OCI-LY1 (cell line): ENCODE results near the gene TCERG1L.

Experiments
- H2AFZ ChIP-seq: fragments of 200-600 bp; sonication (generic), shearing (Covaris generic); 2 replicates; pipeline ENCODE4 v1.6.0; 2014; ENCODE audit warnings: antibody characterized with exemption, mild to moderate bottlenecking, low read length
- H3F3A ChIP-seq: fragments of 200-600 bp; sonication (generic), shearing (Covaris generic); 2 replicates; pipeline ENCODE4 v1.6.0; 2014; ENCODE audit warnings: mild to moderate bottlenecking, antibody characterized with exemption, low read length, moderate library complexity; ENCODE audit not compliant: insufficient read depth
- H3K27ac ChIP-seq: fragments of 200-600 bp; sonication (generic); 2 replicates; pipeline ENCODE4 v1.5.1; 2014; ENCODE audit warnings: low read length, mixed run types, mild to moderate bottlenecking, low read depth; ENCODE audit not compliant: poor library complexity, severe bottlenecking
- H3K27me3 ChIP-seq: fragments of 200-600 bp; sonication (generic); 2 replicates; pipeline ENCODE4 v1.6.0; 2014; ENCODE audit warnings: antibody characterized with exemption, mild to moderate bottlenecking, low read length, moderate library complexity; ENCODE audit not compliant: insufficient read depth
- H3K36me3 ChIP-seq: fragments of 200-600 bp; sonication (generic); 2 replicates; pipeline ENCODE4 v1.6.1; 2014; ENCODE audit warnings: mild to moderate bottlenecking, antibody characterized with exemption, low read length, moderate library complexity, mixed read lengths; ENCODE audit not compliant: insufficient read depth
- H3K4me1 ChIP-seq: fragments of 200-600 bp; sonication (generic); 2 replicates; pipeline ENCODE4 v1.5.1; 2014; ENCODE audit warnings: mild to moderate bottlenecking, low read length, moderate library complexity; ENCODE audit not compliant: insufficient read depth, severe bottlenecking
- H3K4me2 ChIP-seq: fragments of 200-600 bp; sonication (generic), shearing (Covaris generic); 2 replicates; pipeline ENCODE4 v1.6.1; 2014; ENCODE audit warnings: low read length
- H3K4me3 ChIP-seq: fragments of 200-600 bp; sonication (generic); 2 replicates; pipeline ENCODE4 v1.5.1; 2014; ENCODE audit warnings: low read length, low read depth, mild to moderate bottlenecking, mixed read lengths; ENCODE audit not compliant: poor library complexity, severe bottlenecking
- H3K79me2 ChIP-seq: fragments of 200-600 bp; shearing (Covaris generic); 2 replicates; pipeline ENCODE4 v1.6.1; 2016; ENCODE audit warnings: mixed run types, low read length, mixed read lengths; ENCODE audit not compliant: insufficient read depth
- H3K9ac ChIP-seq: fragments of 200-600 bp; sonication (generic), shearing (Covaris generic); 2 replicates; pipeline ENCODE4 v1.6.1; 2014; ENCODE audit warnings: mild to moderate bottlenecking, low read length, mixed read lengths
- H3K9me2 ChIP-seq: fragments of 200-600 bp; sonication (generic), shearing (Covaris generic); 2 replicates; pipeline ENCODE4 v1.6.1; 2014; ENCODE audit warnings: low read depth, mild to moderate bottlenecking, low read length, mixed read lengths
- H3K9me3 ChIP-seq: fragments of 200-600 bp; shearing (Covaris generic); 2 replicates; pipeline ENCODE4 v1.6.1; 2014; ENCODE audit warnings: low read length, mixed read lengths
- H4K20me1 ChIP-seq: fragments of 200-600 bp; sonication (generic), shearing (Covaris generic); 2 replicates; pipeline ENCODE4 v1.6.0; 2016; ENCODE audit warnings: mild to moderate bottlenecking, low read length; ENCODE audit not compliant: insufficient read depth
- CTCF ChIP-seq: fragments of 200-600 bp; sonication (generic), shearing (Covaris generic); IDR thresholded peaks from 2 replicates; pipeline ENCODE4 v1.5.1; 2017; ENCODE audit warnings: mild to moderate bottlenecking, antibody characterized with exemption, low read length, moderate library complexity, mixed read lengths
- EZH2 ChIP-seq: fragments of 200-600 bp; sonication (generic), shearing (Covaris generic); IDR thresholded peaks from 2 replicates; pipeline ENCODE4 v1.8.0; 2017; ENCODE audit warnings: borderline replicate concordance, mixed run types, mild to moderate bottlenecking, antibody characterized with exemption, low read length, moderate library complexity, mixed read lengths

TCERG1L gene

GRCh38 chr10:131211146-131211545 is 100.4 kb downstream of the TCERG1L start:
- Histone ChIP-seq H3K27ac (no peak overlapping the region), H3K36me3 (no peaks in the 10 kb centered on the region), H3K79me2 (no peaks in the 10 kb centered on the region), H3K27me3 (no peaks in the 10 kb centered on the region), H3K4me1 (no peaks in the 10 kb centered on the region), H4K20me1 (no peaks in the 10 kb centered on the region), H3K4me2 (no peak overlapping the region), H3K9me2 (no peaks in the 10 kb centered on the region), H3K9me3 (no peaks in the 10 kb centered on the region), H3K4me3 (no peak overlapping the region), H3K9ac (no peak overlapping the region), H2AFZ (no peak overlapping the region), H3F3A (no peaks in the 10 kb centered on the region)
- TF ChIP-seq EZH2 = no peak
- TF ChIP-seq CTCF = no peak

- H3K9me2 ChIP-seq = no peaks in the 10 kb centered on the region
- TF ChIP-seq CTCF = no peak
- TF ChIP-seq EZH2 = no peak
- H3K79me2 ChIP-seq = no peaks in the 10 kb centered on the region
- no peaks in the 10 kb centered on the region for H3K27me3 ChIP-seq
- no peaks in the 10 kb centered on the region for H3K9me3 ChIP-seq
- no peak overlapping the region for H2AFZ ChIP-seq
- no peaks in the 10 kb centered on the region for H3F3A ChIP-seq
- H3K4me3 ChIP-seq = no peak overlapping the region
- H4K20me1 ChIP-seq = no peaks in the 10 kb centered on the region
- H3K27ac ChIP-seq = no peak overlapping the region
- H3K4me1 ChIP-seq = no peaks in the 10 kb centered on the region
- H3K36me3 ChIP-seq = no peaks in the 10 kb centered on the region
- no peak overlapping the region for H3K9ac ChIP-seq
- H3K4me2 ChIP-seq = no peak overlapping the region
These were observed 101.3 kb downstream of the TCERG1L start for GRCh38 chr10:131210181-131210580.

DNA sequence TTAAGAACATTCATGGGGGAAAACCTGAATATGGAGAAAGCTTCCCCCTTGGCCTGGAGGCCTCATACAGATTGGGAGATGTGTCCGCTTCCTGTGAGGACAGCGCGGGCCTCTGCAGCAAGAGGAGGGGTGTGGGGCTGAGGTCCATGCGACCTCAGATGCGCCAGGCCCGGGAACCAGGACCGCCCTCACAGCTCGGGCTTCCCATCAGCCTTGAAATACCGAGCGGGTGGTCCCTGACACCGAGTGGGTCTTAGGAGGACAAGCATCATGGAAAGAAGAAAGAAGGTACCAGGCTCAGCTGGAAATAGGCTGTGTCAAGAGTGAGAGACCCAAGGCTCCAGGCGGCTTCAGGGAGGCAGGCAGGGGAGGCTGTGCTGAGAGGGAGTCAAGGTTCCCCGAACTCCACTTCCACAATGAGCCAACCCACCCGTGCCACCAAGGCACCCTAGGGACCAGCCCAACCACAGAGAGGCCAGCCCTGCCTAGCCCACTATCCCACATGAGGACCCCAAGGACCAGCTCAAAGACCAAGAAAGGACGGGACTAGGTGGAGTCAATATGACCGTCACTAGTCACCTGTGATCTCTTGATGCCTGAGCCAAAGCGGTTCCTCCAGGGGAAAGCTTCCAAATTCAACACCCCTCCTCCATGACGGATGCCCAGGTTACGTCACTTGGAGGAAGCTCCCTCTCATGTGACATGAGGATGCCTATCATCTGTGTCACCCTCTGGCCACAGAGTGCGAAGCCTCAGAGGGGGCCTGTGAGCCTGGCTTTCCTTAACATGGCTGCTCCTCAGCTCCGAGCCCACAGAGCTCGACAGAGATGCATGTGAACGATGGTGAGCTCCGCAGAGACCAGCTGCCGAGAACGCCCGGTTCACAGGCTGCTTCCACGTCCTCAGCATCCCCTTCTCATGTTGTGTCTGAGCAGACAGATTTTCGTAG is 103.7 kb downstream of the TCERG1L start:
- H3K9me2 ChIP-seq = no peaks in the 10 kb centered on the region
- no peaks in the 10 kb centered on the region for H3K79me2 ChIP-seq
- no peak overlapping the region for H3K4me2 ChIP-seq
- no peaks in the 10 kb centered on the region for H4K20me1 ChIP-seq
- no peaks in the 10 kb centered on the region for H3F3A ChIP-seq
- no peak overlapping the region for H3K9ac ChIP-seq
- H3K4me1 ChIP-seq = no peaks in the 10 kb centered on the region
- H3K4me3 ChIP-seq = no peak overlapping the region
- no peaks in the 10 kb centered on the region for H3K27me3 ChIP-seq
- H3K9me3 ChIP-seq = no peaks in the 10 kb centered on the region
- H3K36me3 ChIP-seq = no peaks in the 10 kb centered on the region
- no peak overlapping the region for H2AFZ ChIP-seq
- no peak for TF ChIP-seq CTCF
- TF ChIP-seq EZH2 = no peak
- H3K27ac ChIP-seq = no peak overlapping the region
